ENCODE results near the gene IP6K3. TPM values are rescaled to one million over a fixed set of nuclear protein-coding genes. Genes with fewer than 3 reads are reported as not detected.

IP6K3 gene
- total RNA-seq, 1 experiment from 2014 or later, result not detected

DNA sequence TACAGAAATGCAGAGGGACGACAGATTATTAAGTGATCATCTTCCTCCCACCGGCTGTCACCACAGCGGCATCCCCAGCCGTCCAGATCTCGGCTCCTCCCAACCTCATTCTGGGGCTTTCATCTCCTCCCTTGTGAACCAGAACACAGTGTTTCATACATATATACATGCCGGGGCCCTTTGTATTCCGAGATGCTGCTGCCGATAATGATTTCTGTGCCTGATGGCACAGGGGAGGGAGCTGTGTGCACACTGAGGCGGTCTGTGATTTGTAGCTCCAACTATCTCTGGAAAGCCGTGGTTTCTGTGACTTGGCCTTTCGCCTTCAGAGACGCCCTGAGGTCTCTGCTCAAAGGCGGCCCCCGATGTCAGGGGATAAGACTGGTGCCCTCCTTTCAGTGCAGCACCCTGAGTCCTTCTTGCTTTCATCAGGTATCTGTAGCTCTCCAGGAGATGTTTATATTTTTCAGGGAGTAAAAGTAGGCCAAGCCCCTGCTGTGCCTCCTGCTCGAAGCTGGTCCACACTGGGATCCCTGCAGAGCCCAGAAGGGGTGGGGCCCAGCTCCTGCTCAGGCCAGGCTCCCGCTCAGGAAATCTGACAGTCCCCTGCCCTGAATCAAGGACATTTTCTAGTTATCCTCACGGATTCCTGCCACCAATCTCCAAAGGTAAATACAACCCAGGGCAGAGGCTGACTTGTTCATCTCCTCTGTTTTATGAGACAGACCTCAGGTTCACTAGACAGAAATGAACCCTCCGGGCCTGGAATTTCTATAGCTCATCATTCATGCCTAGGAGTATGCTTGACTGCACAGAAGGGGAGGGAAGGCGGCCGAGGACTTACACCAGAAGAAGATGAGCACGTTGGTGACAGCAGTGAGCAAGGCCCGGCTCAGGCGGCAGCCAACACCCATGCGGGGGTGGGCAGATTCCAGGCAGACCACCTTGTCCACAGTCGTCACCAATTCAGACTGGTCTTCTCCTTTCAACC is 31.0 kb upstream of the IP6K3 start:
- DNase-seq (ENCODE audit: low read depth), result no peak

DNA sequence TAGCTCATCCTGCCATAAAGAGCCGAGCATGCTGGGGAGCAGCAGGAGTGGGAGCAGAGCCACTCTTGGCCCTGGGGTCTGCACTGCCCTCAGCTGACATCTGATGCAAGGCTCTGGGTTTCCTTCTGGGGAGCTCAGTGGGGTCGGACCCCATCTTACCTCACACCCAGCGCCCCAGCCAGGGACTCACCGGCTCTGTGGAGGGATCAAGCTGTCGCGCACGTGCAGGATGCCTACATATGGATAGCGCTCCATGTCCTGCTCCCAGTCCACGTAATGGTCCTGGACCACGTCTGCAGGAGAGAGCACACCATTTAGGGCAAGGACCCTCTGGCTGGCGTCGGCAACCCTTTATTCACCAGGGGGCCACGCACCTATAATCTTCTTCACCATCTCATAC is 30.1 kb upstream of the IP6K3 start:
- no peak for DNase-seq (ENCODE audit: low read depth)

- no peak for DNase-seq (ENCODE audit: low read depth)
Measured at GRCh38 chr6:33776186-33776585, 29.5 kb upstream of the IP6K3 start.

DNA sequence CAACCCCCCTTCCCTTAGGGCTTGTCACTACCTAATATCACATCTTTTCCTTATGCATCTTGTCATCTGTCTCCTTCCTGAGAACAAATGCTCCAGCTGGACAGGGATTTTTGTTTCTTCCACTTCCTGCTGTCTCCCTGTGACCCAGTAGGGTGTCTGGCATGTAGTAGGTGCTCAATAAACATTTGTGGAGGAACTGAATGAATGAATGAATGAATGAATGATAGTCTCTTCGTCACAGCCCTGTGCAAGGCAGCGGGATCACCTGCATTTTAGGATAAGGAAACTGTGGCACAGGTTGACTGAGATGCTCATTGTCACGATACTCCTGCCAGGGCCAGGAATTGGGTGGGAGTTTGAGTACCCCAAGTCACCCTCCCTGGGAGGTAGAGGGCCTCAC is 28.1 kb upstream of the IP6K3 start:
- DNase-seq (ENCODE audit: low read depth), result no peak

DNA sequence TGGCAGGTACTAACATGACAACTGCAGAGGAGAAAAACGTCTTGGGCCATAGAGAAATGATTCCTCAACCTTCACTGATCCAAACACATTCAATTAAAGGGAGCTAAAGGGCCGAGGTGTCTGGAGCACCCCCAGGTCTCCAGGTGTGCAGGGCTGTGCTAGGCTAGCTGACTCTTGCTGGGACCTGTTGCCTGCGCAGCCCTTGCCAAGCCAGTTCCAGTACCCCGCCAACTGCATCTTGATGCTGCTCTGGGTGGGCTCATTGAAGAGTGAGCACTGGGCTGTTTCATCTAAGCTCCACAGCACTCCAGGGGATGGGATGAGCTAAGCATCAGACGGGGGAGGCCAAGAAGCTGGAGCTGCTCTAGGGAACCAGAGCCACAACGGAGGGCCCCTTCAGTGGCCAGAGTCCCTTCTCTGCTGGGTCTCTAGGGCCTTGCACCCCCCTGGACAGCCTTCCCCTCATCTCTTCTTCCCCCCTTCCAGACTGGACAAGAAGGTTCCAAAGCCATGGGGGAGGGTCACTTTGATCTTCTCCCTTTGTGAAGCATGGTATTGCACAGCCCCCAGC is 26.3 kb upstream of the IP6K3 start:
- DNase-seq (ENCODE audit: low read depth), result no peak

DNA sequence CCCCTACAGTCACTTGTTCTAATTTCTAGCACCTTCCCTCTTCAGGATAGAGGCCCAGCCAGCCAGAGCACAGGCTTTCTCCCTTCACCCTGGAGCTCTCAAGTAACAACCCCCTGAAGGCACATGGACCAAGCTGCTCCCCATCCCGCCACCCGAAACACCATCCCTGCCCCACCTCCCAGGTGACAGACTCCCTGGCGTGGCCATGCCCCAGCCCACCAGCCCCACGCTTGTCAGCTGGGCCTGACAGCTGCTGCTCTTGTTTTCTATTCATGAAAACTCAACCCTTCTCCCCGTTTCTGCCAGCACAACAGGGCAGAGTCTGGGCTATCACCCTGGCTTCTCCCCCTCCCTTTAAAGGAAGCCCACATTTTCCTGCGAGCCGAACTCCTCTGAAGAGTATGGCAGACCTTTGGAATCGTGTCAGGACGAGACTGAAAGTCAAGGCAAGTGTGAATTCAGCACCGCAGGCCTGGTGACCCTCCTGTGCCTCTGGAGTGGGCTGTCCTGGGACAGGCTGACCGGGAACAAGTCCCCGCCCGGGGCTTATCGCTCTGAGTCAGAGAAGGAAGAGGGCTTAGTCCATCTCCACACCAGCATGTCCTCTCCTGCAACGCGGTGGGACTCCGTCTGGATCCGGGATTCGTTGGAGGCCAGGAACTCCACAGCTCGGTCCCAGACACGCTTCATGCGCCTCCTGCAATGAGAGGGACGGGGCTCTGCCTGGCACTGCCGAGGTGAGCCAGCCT is 25.6 kb upstream of the IP6K3 start:
- DNase-seq (ENCODE audit: low read depth), result peak; percentile 45

DNA sequence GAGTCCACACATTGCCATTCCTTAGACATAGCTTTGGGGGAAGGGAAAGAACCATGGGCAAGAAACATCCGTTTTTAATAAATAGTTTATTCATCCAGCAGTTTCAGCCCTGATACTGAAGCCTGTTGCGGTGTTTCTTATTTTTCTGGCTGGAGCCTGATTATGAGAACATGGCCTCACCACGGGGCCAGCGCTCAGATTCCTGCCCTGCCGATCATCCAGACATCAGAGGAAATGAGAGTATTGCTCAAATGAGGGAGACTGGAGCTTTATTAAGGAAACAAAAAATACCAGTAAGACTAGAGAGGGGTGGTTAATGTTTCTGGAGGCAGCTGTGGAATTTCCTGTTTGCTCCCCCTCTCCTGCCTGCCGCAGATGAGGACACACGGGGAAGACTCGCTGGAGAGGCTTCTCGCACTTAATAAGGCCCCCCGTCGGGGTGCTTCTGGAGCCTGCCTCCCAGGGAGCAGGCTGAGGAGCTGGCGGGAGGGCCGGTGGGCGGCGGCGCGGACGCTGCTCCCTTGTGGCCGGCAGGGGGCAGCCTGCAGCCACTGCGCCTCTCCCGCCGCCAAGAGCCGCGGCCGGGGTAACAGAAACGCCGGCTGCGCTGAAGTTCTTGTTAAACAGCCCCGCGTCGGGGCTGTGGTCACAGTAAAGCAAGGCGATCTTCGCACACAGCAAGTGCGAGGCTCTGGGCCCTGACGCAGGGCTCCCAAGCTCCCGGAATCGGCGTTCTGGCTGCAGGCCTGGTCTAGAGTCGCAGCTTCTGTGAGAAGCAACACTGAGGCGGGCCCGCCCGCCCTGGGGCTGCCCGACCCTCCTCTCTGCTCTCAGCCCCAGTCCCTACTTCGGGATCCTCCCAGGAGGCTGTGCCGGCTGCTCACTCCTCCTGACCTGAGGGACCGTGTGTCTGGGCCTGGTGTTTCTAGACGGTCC is 24.7 kb upstream of the IP6K3 start:
- peak; percentile 97 for DNase-seq (ENCODE audit: low read depth)

GRCh38 chr6:33770833-33771145 is 24.1 kb upstream of the IP6K3 start:
- DNase-seq (ENCODE audit: low read depth), result no peak

DNA sequence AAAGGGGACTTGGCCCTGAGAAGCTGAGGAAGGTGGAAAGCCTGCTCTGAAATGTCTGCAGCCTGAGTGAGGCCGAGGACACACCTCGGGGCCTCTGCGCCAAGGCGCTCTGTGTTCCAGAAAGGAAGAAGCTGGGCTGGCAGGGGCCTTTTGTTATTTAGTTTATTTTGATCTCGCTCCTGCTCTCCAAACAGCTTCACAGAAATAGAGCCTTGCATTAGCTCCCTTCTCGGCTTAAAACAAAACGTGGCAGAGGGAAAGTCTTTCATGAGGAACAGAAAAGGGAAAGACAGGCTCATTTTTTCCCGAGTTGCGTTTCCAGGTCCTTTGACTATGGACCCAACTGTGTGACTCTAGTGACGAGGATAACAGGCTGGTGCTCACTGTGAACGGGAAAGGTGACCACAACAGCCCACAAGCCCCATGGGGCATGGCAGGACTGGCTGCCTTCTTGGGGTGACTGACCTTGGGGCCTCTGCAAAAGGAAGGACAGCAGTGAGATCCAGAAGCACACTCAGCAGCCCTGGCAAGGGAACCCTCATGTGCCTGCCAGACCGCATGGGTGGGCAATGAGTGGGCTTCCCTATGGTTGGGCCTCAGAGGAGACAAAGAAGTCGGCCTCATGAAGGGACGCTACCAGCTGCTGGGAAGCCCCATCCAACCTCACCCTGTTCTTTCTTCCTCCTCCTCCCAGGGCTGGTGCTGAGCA is 23.6 kb upstream of the IP6K3 start:
- no peak for DNase-seq (ENCODE audit: low read depth)

DNA sequence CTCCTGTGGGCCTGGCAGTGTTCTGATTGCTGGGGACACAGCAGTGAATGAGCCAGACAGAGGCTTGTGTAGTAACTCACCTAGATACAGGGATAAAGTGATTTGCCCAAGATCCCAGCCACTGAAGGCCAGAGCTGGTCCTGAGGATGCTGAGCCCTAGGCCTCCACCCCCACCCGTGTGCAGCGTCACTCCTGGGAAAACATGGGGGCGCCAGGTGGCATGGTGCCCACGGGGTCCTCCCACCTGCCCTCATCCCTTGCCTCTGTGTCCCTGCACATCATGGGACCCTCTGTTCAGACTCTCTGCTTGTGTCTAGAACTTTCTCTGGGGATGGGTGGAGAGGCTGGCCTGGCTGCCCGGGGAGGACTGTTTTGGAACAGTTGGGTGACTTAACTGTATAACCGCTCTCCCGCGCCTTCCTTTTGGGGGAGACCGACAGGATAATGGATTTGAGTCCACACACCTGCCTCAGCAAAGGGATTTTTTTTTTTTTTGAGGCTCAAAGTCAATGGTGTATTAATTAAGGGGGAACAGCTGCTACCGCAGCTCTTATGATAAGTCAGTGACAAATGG is 22.6 kb upstream of the IP6K3 start:
- DNase-seq (ENCODE audit: low read depth), result no peak

GRCh38 chr6:33768644-33769120 is 22.0 kb upstream of the IP6K3 start:
- peak; percentile 88 for DNase-seq (ENCODE audit: low read depth)

GRCh38 chr6:33766921-33767907 is 20.5 kb upstream of the IP6K3 start:
- DNase-seq (ENCODE audit: low read depth), result no peak

- no peak for DNase-seq (ENCODE audit: low read depth)
Measured at GRCh38 chr6:33765368-33765767, 18.7 kb upstream of the IP6K3 start.

GRCh38 chr6:33764036-33764435 is 17.3 kb upstream of the IP6K3 start:
- no peak for DNase-seq (ENCODE audit: low read depth)

DNA sequence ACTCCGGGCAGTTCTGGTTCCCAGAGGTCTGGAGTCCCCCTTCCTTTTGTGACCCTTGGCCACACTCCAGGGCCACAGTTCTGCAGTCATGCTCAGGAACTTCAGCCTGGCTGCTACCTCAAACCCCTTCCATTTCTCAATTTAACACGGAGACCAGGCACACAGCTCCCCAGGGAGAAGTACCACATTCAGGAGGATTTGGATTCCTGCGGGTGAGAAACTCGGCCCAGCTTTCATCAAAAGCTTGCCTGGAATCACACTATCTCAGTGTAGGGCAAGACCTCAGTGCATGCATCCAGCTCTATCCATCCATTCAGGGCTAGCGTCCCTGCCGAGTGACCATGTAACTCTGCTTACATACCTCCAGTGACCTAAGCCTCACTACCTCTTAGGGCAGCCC is 16.8 kb upstream of the IP6K3 start:
- no peak for DNase-seq (ENCODE audit: low read depth)

DNA sequence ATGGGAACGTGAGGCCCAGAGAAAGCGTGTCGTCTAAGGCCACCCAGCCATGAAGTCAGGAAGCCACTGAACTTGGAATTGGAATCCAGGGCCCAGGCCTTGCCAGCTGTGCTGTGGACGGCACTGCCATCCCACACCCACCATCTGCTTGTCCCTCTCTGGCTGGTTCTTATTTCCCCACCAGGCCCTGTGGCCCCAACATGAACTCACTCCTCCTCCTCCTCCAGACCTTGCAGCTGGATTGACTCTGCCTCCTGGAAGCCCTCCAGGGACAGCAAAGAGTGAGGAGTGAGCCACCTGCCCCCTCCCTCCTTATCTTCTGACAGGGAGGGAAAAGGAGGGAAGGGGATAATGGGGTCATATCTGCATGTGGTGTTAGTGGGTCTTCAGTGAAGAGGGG is 16.0 kb upstream of the IP6K3 start:
- DNase-seq (ENCODE audit: low read depth), result no peak

- DNase-seq (ENCODE audit: low read depth), result peak; percentile 55
Measured at GRCh38 chr6:33761922-33762629, 15.4 kb upstream of the IP6K3 start.

DNA sequence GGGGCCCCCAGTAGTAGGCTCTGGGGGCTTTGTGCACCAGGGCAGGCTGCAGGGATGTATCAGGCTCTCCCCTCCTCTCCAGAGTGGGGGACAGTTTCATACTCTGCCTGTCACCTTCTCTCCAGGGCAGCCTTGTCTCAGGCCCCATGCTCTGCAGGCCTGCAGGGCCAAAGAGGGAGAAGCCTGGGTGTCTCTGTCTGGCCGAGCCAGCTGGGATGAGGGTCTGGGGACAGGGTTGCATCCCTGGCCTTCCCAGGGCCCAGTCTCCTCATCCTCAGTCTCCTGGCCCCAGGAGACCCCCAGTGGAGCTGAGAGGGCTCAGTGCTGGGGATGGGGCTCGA is 14.8 kb upstream of the IP6K3 start:
- no peak for DNase-seq (ENCODE audit: low read depth)
